GM18508 (cell line): ENCODE measurements around the gene THBS2.

Source experiments
- ATAC-seq: cut with Tn5 transposase; IDR thresholded peaks from one replicate; pipeline ENCODE4 v1.9.1; 2021; ENCODE audit warnings: moderate number of reproducible peaks; ENCODE audit not compliant: insufficient read depth, unreplicated experiment

The THBS2 gene

DNA sequence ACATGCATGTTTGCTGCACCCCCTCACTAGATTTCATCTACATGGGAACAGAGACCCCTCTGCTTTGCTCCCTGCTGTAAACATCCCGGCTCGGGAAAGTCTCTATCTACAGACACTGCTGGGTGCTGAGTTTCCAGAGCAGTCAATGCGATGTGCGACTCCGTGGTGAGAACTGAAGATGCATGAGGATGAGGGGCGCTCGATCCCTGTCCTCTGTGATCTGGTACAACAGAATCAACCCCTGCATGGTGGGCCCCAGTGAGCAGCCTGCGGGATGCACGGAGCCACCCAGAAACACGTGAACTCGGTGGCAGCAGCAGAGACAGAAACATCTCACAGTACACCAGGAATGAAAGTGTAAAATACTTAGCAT is 83.1 kb downstream of the THBS2 start:
- no peak for ATAC-seq

DNA sequence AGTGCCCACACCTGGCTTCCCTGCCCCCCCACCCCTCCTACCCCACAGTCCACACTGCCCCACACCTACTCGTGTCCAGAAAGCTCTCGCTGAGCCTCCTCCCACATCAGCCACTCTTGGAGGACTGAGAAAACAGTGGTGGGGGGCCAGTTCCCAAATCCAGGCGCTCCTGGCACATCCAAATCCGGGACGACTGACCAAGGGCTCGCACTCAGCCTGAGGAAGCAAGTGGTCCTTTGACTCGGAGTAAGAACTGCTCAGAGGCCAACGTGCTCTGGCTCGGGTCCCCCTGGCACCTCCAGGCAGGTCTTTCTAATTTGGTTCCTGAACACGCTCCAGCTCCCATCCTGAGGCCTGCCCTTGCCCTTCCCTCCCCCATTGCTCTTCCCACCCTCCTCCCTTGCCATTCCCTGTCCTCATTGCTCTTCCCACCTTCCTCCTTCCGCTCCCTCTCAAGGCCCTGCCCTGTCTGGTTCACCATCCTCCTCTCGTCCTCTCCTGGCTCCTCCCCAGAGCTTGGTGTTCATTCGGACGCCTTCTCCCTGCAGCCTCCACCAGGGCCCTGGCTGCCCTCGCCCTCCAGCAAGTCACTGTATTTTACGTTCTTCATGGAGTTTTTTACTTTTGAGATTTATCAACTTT is 83.6 kb downstream of the THBS2 start:
- no peak for ATAC-seq

DNA sequence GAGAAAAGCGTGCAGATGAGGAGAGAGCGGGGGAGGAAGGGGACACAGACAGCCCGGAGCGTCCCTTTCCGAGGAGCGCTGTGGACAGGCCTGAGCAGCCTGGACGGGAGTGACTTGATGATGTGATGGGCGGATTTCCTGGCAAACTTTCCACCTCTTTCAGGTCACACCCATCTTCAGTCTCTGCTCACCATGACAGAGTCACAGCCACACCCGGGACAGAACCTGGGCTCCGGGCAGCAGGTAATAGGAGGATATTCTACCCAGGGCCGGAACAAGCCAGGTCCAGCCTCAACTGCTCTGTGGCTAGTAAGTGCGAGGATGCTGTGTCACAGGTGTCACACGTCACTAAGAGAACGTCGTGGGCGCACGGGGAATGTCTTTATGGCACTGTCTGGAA is 84.3 kb downstream of the THBS2 start:
- ATAC-seq = no peak

DNA sequence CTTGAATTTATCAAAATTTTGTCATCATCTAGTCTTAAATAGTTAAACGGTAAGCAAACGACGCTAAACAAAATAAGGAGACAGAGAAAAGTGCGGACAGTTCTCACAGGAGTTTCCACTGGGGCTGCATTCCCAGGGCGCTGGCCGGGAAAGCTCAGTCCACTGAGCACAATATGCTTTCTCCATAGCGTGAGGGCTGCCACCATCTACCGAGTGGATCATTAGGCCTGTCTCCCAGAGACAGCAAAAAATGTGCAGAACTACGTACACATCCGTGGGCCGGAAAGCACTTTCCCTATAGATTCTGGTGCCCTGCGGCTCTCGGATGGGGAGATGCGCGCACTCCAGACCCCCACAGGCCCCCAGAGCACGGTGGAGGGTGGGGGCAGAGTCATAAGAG is 84.9 kb downstream of the THBS2 start:
- ATAC-seq = no peak

DNA sequence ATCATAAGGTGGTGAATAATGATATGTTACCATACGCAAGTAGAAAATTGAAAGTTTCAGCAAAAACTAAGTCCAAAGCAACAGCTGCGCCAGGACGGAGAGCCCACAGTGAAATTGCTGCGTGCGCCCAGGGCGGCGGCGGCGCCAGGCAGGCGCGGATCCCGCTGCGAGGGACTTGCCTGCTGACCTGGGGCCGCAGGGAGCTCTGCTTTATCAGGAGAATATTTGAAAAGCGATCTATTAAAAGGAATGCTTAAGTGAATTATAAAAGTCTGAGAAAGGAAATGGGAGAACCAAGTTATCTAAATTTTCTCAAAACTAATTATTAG is 85.4 kb downstream of the THBS2 start:
- no peak for ATAC-seq

DNA sequence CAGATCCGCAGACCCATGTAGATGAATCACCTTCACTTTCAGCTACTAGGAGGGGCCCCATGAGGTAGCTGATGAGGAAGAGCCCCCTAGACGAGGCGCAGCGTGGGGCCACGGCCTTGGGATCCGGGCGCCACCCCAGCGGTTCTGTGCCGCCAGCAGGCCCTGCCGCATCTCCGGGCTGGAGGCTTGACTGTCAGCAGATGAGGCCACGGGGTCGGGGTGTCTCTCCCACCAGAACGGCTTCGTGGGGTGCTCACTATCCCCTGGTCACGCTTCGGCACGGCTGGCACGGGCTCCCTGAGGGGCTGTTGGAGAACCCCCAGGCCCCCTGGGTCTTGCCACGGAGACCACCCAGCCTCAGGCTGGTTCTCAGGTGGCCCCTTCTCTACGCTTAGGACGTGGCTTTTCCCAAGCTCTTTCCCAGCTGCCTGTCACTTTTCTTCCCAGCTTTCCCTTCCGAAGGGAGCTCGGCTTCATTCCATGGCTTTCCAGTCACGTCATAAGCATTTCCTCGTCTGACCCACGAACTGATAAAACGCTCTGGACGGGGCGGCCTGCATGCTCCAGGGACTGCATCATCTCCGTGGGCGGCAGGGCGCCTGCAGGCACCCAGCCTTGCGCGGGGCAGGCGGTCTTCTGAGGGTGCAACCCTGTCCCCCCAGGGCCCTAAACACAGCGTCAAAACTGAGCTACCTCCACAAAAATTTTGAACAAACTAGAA is 85.9 kb downstream of the THBS2 start:
- no peak for ATAC-seq

DNA sequence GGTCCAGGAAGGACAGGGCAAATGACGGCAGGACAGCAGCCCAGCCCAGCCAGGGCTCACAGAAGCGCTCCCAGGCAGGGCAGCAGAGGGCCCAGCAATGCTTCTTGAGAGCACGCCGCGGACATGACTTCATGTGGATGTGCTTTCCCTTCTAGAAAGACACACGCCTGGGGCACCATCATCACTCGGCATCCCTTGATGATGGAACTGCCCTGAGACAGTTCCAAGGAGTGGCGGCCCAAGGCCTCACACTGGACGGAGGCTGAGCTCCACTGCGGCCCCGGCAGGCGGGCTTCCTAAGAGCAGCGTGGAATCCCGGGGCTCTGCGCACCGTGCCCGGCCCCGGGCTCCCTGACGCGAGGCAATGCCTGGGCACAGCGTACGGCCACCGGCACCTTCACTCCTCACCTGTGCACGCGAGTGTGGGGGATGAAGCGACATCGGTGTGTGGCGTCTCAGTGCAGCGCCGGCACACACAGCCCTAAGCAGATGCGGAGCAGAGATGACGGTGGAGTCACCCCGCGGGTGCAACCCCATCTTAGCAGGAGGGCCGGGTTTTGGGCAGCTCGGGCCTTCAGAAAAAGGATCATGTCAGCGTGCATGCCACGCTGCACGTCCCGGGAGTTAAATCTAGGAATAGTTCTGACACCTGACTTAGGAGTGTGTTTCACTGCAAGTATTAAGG is 86.6 kb downstream of the THBS2 start:
- ATAC-seq = no peak
